HCT116 (cell line): ENCODE results near the gene ZNF652. TPM values are rescaled to one million over a fixed set of nuclear protein-coding genes. Genes with fewer than 3 reads are reported as not detected.

ENCODE experiments used
- ATAC-seq: fragments of 200-7000 bp; cut with Tn5 transposase; 2 replicates; pipeline ENCODE4 v1.9.1; 2020; ENCODE audit warnings: mild to moderate bottlenecking, moderate library complexity
- BruUV-seq: library from RNA; stranded (reverse); fragments of 400-500 nt; replicated peaks from 2 replicates; lab custom pipeline; 2021; lab: Mats Ljungman, UMichigan
- CTCF ChIA-PET: fragments of 300-600 bp; sonication (Branson Sonifier 250); formaldehyde crosslinking; loops from one replicate; lab custom pipeline; 2021; ENCODE audit warnings: antibody characterized with exemption; lab: Charles Lee
- POLR2A ChIA-PET: fragments of 300-600, 350-600 bp; sonication (Branson Sonifier 250); formaldehyde crosslinking; loops from one replicate; lab custom pipeline; 2021; ENCODE audit warnings: antibody characterized with exemption; lab: Charles Lee
- RAD21 ChIA-PET, 2 experiments: fragments of 300-600 bp; sonication (Branson Sonifier 250); formaldehyde crosslinking; loops; one replicate each; lab custom pipeline; 2023; ENCODE audit warnings: low total read pairs in 2 of 2; ENCODE audit not compliant: uncharacterized antibody in 2 of 2, unreplicated experiment in 2 of 2, low non-redundant PET in 1 of 2; lab: Charles Lee
- DNase-seq: peaks from one replicate; pipeline ENCODE4 v3.0.0-alpha.2; 2010; ENCODE audit warnings: low read depth, low spot score
- H2AFZ ChIP-seq: fragments of 200-600 bp; shearing (Covaris generic), sonication (generic); 2 replicates; pipeline ENCODE4 v1.6.1; 2017; ENCODE audit warnings: low read depth, mixed run types, mixed read lengths, antibody characterized with exemption, low read length; ENCODE audit not compliant: poor library complexity, severe bottlenecking
- H3K27ac ChIP-seq: 2 replicates; pipeline ENCODE4 v1.5.1; 2012; ENCODE audit warnings: low read depth, low read length
- H3K27me3 ChIP-seq: fragments of 200-600 bp; sonication (generic); 2 replicates; pipeline ENCODE4 v1.6.1; 2016; ENCODE audit warnings: mixed run types, low read length, mixed read lengths; ENCODE audit not compliant: insufficient read depth
- H3K36me3 ChIP-seq, 2 experiments: fragments of 200-500 bp in 1 of 2; fragments of 200-600 bp in 1 of 2; sonication (Bioruptor generic) in 1 of 2; sonication (generic) in 1 of 2; 2 replicates each; pipeline versions ENCODE4 v1.5.1 to v1.6.1; 2014 to 2016; ENCODE audit warnings: low read length in 2 of 2, inconsistent platforms in 1 of 2, mixed read lengths in 1 of 2, mixed run types in 1 of 2; ENCODE audit not compliant: insufficient read depth in 2 of 2, control insufficient read depth in 1 of 2
- H3K4me1 ChIP-seq, 2 experiments: fragments of 200-600 bp in 1 of 2; sonication (generic) in 1 of 2; 2 replicates each; pipeline versions ENCODE4 v1.5.1 to v1.6.1; 2012 to 2017; ENCODE audit warnings: low read length in 2 of 2, inconsistent platforms in 1 of 2, mild to moderate bottlenecking in 1 of 2, mixed read lengths in 1 of 2, mixed run types in 1 of 2, moderate library complexity in 1 of 2; ENCODE audit not compliant: insufficient read depth in 2 of 2, control insufficient read depth in 1 of 2
- H3K4me2 ChIP-seq: fragments of 200-600 bp; sonication (generic); 2 replicates; pipeline ENCODE4 v1.6.1; 2017; ENCODE audit warnings: mixed run types, low read length, mixed read lengths
- H3K4me3 ChIP-seq, 2 experiments: fragments of 200-600 bp in 1 of 2; sonication (generic) in 1 of 2; replicated peaks in 1 of 2; 2 replicates each; pipeline ENCODE4 v1.5.1; 2011 to 2016; ENCODE audit warnings: low read length in 2 of 2, control low read depth in 1 of 2, low read depth in 1 of 2, mild to moderate bottlenecking in 1 of 2, mixed read lengths in 1 of 2, mixed run types in 1 of 2
- H3K79me2 ChIP-seq: fragments of 200-600 bp; sonication (generic); 2 replicates; pipeline ENCODE4 v1.6.1; 2017; ENCODE audit warnings: mild to moderate bottlenecking, mixed run types, low read length, moderate library complexity, mixed read lengths; ENCODE audit not compliant: insufficient read depth
- H3K9ac ChIP-seq: fragments of 200-600 bp; sonication (generic); 2 replicates; pipeline ENCODE4 v1.6.1; 2016; ENCODE audit warnings: low read length, mixed read lengths
- H3K9me2 ChIP-seq: fragments of 200-600 bp; sonication (generic), shearing (Covaris generic); 2 replicates; pipeline ENCODE4 v1.6.1; 2017; ENCODE audit warnings: mixed run types, mild to moderate bottlenecking, moderate library complexity; ENCODE audit not compliant: insufficient read depth
- H3K9me3 ChIP-seq, 2 experiments: fragments of 200-500 bp in 1 of 2; fragments of 200-600 bp in 1 of 2; sonication (Bioruptor generic) in 1 of 2; sonication (generic) in 1 of 2; 2 replicates each; pipeline ENCODE4 v1.6.1; 2014 to 2017; ENCODE audit warnings: low read length in 2 of 2, mixed read lengths in 2 of 2, inconsistent platforms in 1 of 2, low read depth in 1 of 2, mild to moderate bottlenecking in 1 of 2, mixed run types in 1 of 2, moderate library complexity in 1 of 2; ENCODE audit not compliant: control insufficient read depth in 1 of 2, insufficient read depth in 1 of 2
- H4K20me1 ChIP-seq: fragments of 200-600 bp; sonication (generic), shearing (Covaris generic); 2 replicates; pipeline ENCODE4 v1.6.1; 2017; ENCODE audit warnings: mixed run types, mild to moderate bottlenecking, moderate library complexity; ENCODE audit not compliant: insufficient read depth
- ATF3 ChIP-seq: IDR thresholded peaks from 2 replicates; pipeline ENCODE4 v1.6.1; 2012
- CBX3 ChIP-seq: IDR thresholded peaks from 2 replicates; pipeline ENCODE4 v1.6.1; 2012; ENCODE audit warnings: low read depth
- CEBPB ChIP-seq: IDR thresholded peaks from 2 replicates; pipeline ENCODE4 v1.6.1; 2012; ENCODE audit warnings: low read depth
- ELF1 ChIP-seq: IDR thresholded peaks from 2 replicates; pipeline ENCODE4 v1.6.1; 2012; ENCODE audit warnings: low read depth, borderline replicate concordance
- EZH2 ChIP-seq: fragments of 200-600 bp; sonication (generic); IDR thresholded peaks from 2 replicates; pipeline ENCODE4 v1.6.1; 2017; ENCODE audit warnings: antibody characterized with exemption, mixed run types
- EZH2phosphoT487 ChIP-seq: fragments of 200-600 bp; IDR thresholded peaks from 2 replicates; pipeline ENCODE4 v1.6.1; 2018; ENCODE audit warnings: antibody characterized with exemption, borderline replicate concordance
- FOSL1 ChIP-seq: IDR thresholded peaks from 2 replicates; pipeline ENCODE4 v1.6.1; 2012; ENCODE audit warnings: low read depth
- MAX ChIP-seq: IDR thresholded peaks from 2 replicates; pipeline ENCODE4 v1.6.1; 2012
- REST ChIP-seq: IDR thresholded peaks from 2 replicates; pipeline ENCODE4 v1.6.1; 2012; ENCODE audit warnings: low read depth
- SP1 ChIP-seq: IDR thresholded peaks from 2 replicates; pipeline ENCODE4 v1.6.1; 2012; ENCODE audit warnings: low read depth
- SRF ChIP-seq: IDR thresholded peaks from 2 replicates; pipeline ENCODE4 v1.6.1; 2012; ENCODE audit warnings: low read depth
- YY1 ChIP-seq: IDR thresholded peaks from 2 replicates; pipeline ENCODE4 v1.6.1; 2011; ENCODE audit warnings: low read length, low read depth, moderate library complexity, mild to moderate bottlenecking; ENCODE audit not compliant: insufficient replicate concordance; ENCODE audit errors: extremely low read depth
- ZBTB33 ChIP-seq: IDR thresholded peaks from 2 replicates; pipeline ENCODE4 v1.6.1; 2011; ENCODE audit warnings: mild to moderate bottlenecking, low read length, moderate library complexity; ENCODE audit not compliant: insufficient replicate concordance; ENCODE audit errors: extremely low read depth
- ZFX ChIP-seq: fragments of 450-650 bp; IDR thresholded peaks from 2 replicates; pipeline ENCODE4 v1.6.1; 2017
- ZNF274 ChIP-seq: fragments of 200-500 bp; sonication (Bioruptor generic); IDR thresholded peaks from 2 replicates; pipeline ENCODE4 v1.6.1; 2014; ENCODE audit warnings: mild to moderate bottlenecking, low read depth, low read length, inconsistent platforms
- intact Hi-C: fragments of 100-400 bp; cut with micrococcal nuclease; formaldehyde crosslinking; loops from 2 replicates; pipeline ENCODE4 v1.10.0; 2022
- total RNA-seq: library from RNA; stranded (reverse); gene quantifications from one replicate; pipeline ENCODE4 v1.2.1, GENCODE V29; 2021; ENCODE audit not compliant: unreplicated experiment

Gene ZNF652
- total RNA-seq, 1 experiment from 2014 or later, result 27.8 TPM

GRCh38 chr17:49363251-49363650, 1.2 kb upstream of the ZNF652 start:
- ATAC-seq (no peak), DNase-seq (no peak)
- CTCF ChIA-PET, result no interaction called here
- H3K4me1 ChIP-seq, result peaks cover 18 to 24% of the 10 kb centered on the region in 2 experiments
- RAD21 ChIA-PET, result no interaction called here
- H4K20me1 ChIP-seq, result 0 out of 2 replicates have a peak, but pooled peaks cover 6% of the 10 kb centered on the region
- no peaks in the 10 kb centered on the region for H3K27me3 ChIP-seq
- POLR2A ChIA-PET, result no interaction called here
- peaks cover 33% of the 10 kb centered on the region for H3K79me2 ChIP-seq
- no peak overlapping the region for H3K9ac ChIP-seq
- TF ChIP-seq EZH2 (no peak), SRF (no peak), SP1 (no peak), ZBTB33 (no peak), CEBPB (no peak)
- H3K9me2 ChIP-seq, result no peaks in the 10 kb centered on the region
- H3K4me2 ChIP-seq, result peak overlapping the region; percentile 78; the same call in 1 of the 2 replicates
- intact Hi-C loops, result no loop called here
- H3K27ac ChIP-seq, result no peak overlapping the region
- BruUV-seq, result no TSS peak
- no peak overlapping the region for H3K4me3 ChIP-seq
- no peaks in the 10 kb centered on the region for H3K9me3 ChIP-seq
- H2AFZ ChIP-seq, result no peak overlapping the region
- H3K36me3 ChIP-seq, result no peaks in the 10 kb centered on the region

- Histone ChIP-seq H3K79me2 (peaks cover 39% of the 10 kb centered on the region), H3K36me3 (no peaks in the 10 kb centered on the region), H3K4me3 (peak overlapping the region; percentile 46 to 81), H2AFZ (peak overlapping the region; percentile 67), H3K4me2 (peak overlapping the region; percentile 78), H3K9me3 (no peaks in the 10 kb centered on the region), H3K4me1 (peaks cover 18 to 24% of the 10 kb centered on the region in 2 experiments), H3K9ac (peak overlapping the region; percentile 54), H3K27me3 (no peaks in the 10 kb centered on the region), H3K9me2 (no peaks in the 10 kb centered on the region), H4K20me1 (peaks cover 6% of the 10 kb centered on the region; the same call in 1 of the 2 replicates), H3K27ac (peak overlapping the region; percentile 49)
- BruUV-seq, result TSS peak; percentile 84
- ATAC-seq (no peak), DNase-seq (no peak)
- POLR2A ChIA-PET, result interaction anchor here (0.7 kb wide), 1 partner anchor 188 kb away, joined by 4 read pairs; no protein-coding TSS in a partner anchor
- intact Hi-C loops, result no loop called here
- RAD21 ChIA-PET, result interaction anchor here in 1 of 2 experiments (0.7 kb wide), 1 partner anchor 56 kb away, joined by 11 read pairs; no protein-coding TSS in a partner anchor
- CTCF ChIA-PET, result interaction anchor here (0.7 kb wide), 1 partner anchor 16 kb away, joined by 5 read pairs; no protein-coding TSS in a partner anchor
- no peak for TF ChIP-seq ELF1
- no peak for TF ChIP-seq EZH2phosphoT487
- TF ChIP-seq ZNF274, result no peak
- TF ChIP-seq ZFX, result no peak
- TF ChIP-seq FOSL1, result no peak
- no peak for TF ChIP-seq YY1
- no peak for TF ChIP-seq ATF3
- TF ChIP-seq SRF, result no peak
- no peak for TF ChIP-seq CBX3
- TF ChIP-seq REST, result no peak
- no peak for TF ChIP-seq MAX
These were observed 670 bp upstream of the ZNF652 start for GRCh38 chr17:49362723-49363117.
